Keratinocyte (primary cell): ENCODE results near the gene BAIAP2L2. TPM values are rescaled to one million over a fixed set of nuclear protein-coding genes. Genes with fewer than 3 reads are reported as not detected.

ENCODE experiments used
- DNase-seq: peaks from one replicate; pipeline ENCODE4 v3.0.0-alpha.2; 2011; ENCODE audit warnings: low read depth, missing footprints, low spot score
- FAIRE-seq: peaks from 2 replicates; lab custom pipeline; 2011; peaks lifted over from hg19 to GRCh38; lab: Jason Lieb, UNC
- H2AFZ ChIP-seq: 2 replicates; pipeline ENCODE4 v1.6.0; 2012; ENCODE audit warnings: low read length, control low read depth, inconsistent platforms; ENCODE audit not compliant: control insufficient read depth
- H3K27ac ChIP-seq: 2 replicates; pipeline ENCODE4 v1.5.1; 2011; ENCODE audit warnings: low read length; ENCODE audit not compliant: control insufficient read depth, insufficient read depth
- H3K27me3 ChIP-seq: 3 replicates; pipeline ENCODE4 v1.6.0; 2011; ENCODE audit warnings: low read length; ENCODE audit not compliant: control insufficient read depth, insufficient read depth; ENCODE audit errors: extremely low read depth
- H3K36me3 ChIP-seq, 2 experiments: 2 replicates in 1 of 2; 3 replicates in 1 of 2; pipeline ENCODE4 v1.5.1; 2011; ENCODE audit warnings: low read length in 2 of 2, mild to moderate bottlenecking in 1 of 2; ENCODE audit not compliant: control insufficient read depth in 2 of 2, insufficient read depth in 2 of 2; ENCODE audit errors: extremely low read depth in 1 of 2
- H3K4me1 ChIP-seq: 3 replicates; pipeline ENCODE4 v1.5.1; 2011; ENCODE audit warnings: low read length; ENCODE audit not compliant: control insufficient read depth, insufficient read depth; ENCODE audit errors: extremely low read depth
- H3K4me2 ChIP-seq: 3 replicates; pipeline ENCODE4 v1.6.0; 2011; ENCODE audit warnings: low read depth, low read length; ENCODE audit not compliant: control insufficient read depth, insufficient read depth; ENCODE audit errors: extremely low read depth
- H3K4me3 ChIP-seq, 3 experiments: fragments of 200-600 bp in 1 of 3; sonication (generic) in 1 of 3; 2 replicates in 2 of 3; 3 replicates in 1 of 3; pipeline ENCODE4 v1.5.1; 2011 to 2016; ENCODE audit warnings: low read length in 3 of 3, mild to moderate bottlenecking in 3 of 3, control low read depth in 2 of 3, inconsistent platforms in 1 of 3, low read depth in 1 of 3, mixed read lengths in 1 of 3, mixed run types in 1 of 3, moderate library complexity in 1 of 3; ENCODE audit not compliant: control insufficient read depth in 2 of 3, insufficient read depth in 2 of 3; ENCODE audit errors: extremely low read depth in 1 of 3
- H3K79me2 ChIP-seq: 2 replicates; pipeline ENCODE4 v1.6.0; 2012; ENCODE audit warnings: low read length; ENCODE audit not compliant: control insufficient read depth, insufficient read depth
- H3K9ac ChIP-seq: 3 replicates; pipeline ENCODE4 v1.6.0; 2011; ENCODE audit warnings: low read length; ENCODE audit not compliant: control insufficient read depth, insufficient read depth; ENCODE audit errors: extremely low read depth
- H3K9me1 ChIP-seq: 3 replicates; pipeline ENCODE4 v1.6.0; 2011; ENCODE audit warnings: low read length; ENCODE audit not compliant: control insufficient read depth, insufficient read depth; ENCODE audit errors: extremely low read depth
- H3K9me3 ChIP-seq: 2 replicates; pipeline ENCODE4 v1.5.1; 2012; ENCODE audit warnings: low read depth, low read length; ENCODE audit not compliant: control insufficient read depth
- H4K20me1 ChIP-seq: 3 replicates; pipeline ENCODE4 v1.6.0; 2011; ENCODE audit warnings: low read length; ENCODE audit not compliant: control insufficient read depth, insufficient read depth; ENCODE audit errors: extremely low read depth
- EZH2 ChIP-seq: IDR thresholded peaks from one replicate; pipeline ENCODE4 v1.6.1; 2012; ENCODE audit warnings: inconsistent platforms, mild to moderate bottlenecking, low read length, moderate library complexity
- dilution Hi-C: fragments of 300-500 bp; cut with MboI; formaldehyde crosslinking; loops from one replicate; pipeline ENCODE4 v1.7.0; 2020; ENCODE audit warnings: low sequenced_read_pairs; ENCODE audit not compliant: extremely low pct_ligation_motif_present
- polyA plus RNA-seq, 5 experiments: library from polyadenylated mRNA; depleted of rRNA in 3 of 5; stranded (reverse) in 3 of 5; stranded (forward) in 1 of 5; unstranded in 1 of 5; fragments of >200 nt; gene quantifications; 1 replicate in 1 of 5; 2 replicates in 3 of 5; 3 replicates in 1 of 5; pipeline versions ENCODE4 v1.2.1 to v1.2.3, GENCODE V29; 2011 to 2012; ENCODE audit warnings: missing spikeins in 2 of 5, low read depth in 1 of 5, low replicate concordance in 1 of 5
- TF ChIP-seq, protein P1 (sequence below), 3 experiments: IDR thresholded peaks in 1 of 3; conservative IDR thresholded peaks in 1 of 3; optimal IDR thresholded peaks in 1 of 3; 2 replicates in 2 of 3; 3 replicates in 1 of 3; pipeline versions ENCODE3 to v1.5.1; 2011; ENCODE audit warnings: low read length in 3 of 3, mild to moderate bottlenecking in 3 of 3, moderate library complexity in 2 of 3, control low read depth in 1 of 3, inconsistent platforms in 1 of 3; ENCODE audit not compliant: insufficient read depth in 2 of 3; ENCODE audit errors: extremely low read depth in 1 of 3

Gene BAIAP2L2
- polyA plus RNA-seq, 1 donor (not counting 4 experiments of a cell fraction or from before 2014, with no cell fraction given) = 2.3 TPM

GRCh38 chr22:38142606-38143005 lies 32.1 kb upstream of the BAIAP2L2 start:
- FAIRE-seq = no peak
- Histone ChIP-seq H3K9me3 (no peaks in the 10 kb centered on the region), H3K4me1 (peaks cover 18% of the 10 kb centered on the region), H3K27me3 (no peaks in the 10 kb centered on the region), H3K9ac (no peak overlapping the region), H3K9me1 (no peaks in the 10 kb centered on the region), H3K27ac (no peak overlapping the region), H3K4me3 (no peak overlapping the region), H3K4me2 (no peak overlapping the region), H4K20me1 (no peaks in the 10 kb centered on the region), H2AFZ (no peak overlapping the region), H3K79me2 (no peaks in the 10 kb centered on the region), H3K36me3 (no peaks in the 10 kb centered on the region)
- no peak for DNase-seq
- TF ChIP-seq, protein P1, sequence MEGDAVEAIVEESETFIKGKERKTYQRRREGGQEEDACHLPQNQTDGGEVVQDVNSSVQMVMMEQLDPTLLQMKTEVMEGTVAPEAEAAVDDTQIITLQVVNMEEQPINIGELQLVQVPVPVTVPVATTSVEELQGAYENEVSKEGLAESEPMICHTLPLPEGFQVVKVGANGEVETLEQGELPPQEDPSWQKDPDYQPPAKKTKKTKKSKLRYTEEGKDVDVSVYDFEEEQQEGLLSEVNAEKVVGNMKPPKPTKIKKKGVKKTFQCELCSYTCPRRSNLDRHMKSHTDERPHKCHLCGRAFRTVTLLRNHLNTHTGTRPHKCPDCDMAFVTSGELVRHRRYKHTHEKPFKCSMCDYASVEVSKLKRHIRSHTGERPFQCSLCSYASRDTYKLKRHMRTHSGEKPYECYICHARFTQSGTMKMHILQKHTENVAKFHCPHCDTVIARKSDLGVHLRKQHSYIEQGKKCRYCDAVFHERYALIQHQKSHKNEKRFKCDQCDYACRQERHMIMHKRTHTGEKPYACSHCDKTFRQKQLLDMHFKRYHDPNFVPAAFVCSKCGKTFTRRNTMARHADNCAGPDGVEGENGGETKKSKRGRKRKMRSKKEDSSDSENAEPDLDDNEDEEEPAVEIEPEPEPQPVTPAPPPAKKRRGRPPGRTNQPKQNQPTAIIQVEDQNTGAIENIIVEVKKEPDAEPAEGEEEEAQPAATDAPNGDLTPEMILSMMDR (optimal IDR thresholded peaks at IDR 0.05 in 1 of 3, IDR thresholded peaks at IDR 0.05 in 1 of 3, conservative IDR thresholded peaks at IDR 0.05 in 1 of 3; ENCODE audit: extremely low read depth in 1 of 3, insufficient read depth in 2 of 3, low read length in 3 of 3) = no peak
- TF ChIP-seq EZH2 = no peak
- dilution Hi-C loops = no loop called here

DNA sequence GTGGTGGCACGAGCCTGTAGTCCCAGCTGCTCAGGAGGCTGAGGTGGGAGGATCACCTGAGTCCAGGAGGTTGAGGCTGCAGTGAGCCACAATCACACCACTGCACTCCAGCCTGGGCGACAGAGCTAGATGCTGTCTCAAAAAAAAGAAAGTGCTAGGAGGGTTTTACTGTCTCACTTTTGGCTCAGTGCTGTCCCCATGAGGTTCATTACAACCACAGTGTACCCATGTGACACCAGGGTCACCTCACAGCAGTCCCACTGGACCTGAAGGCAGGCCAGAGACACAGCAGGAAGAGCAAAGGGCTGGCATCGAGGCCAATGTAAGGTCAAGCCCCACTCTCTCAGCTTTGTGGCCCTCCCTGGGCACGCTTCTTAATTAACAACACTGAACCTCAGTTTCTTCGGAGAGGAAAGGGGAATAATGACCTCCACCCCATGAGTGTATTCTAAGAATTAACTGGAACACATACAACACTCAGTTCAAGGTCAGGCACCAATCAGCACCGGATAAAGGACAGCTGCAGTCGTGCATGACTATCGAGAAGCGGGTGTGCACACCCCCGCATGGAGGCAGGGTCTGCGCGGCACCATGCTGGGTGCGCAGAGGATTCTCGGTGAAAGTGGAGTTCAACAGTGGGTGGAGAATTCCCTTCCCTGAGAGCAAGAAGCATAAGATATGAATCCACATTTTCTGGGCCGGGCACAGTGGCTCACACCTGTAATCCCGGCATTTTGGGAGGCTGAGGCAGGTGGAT lies 30.9 kb upstream of the BAIAP2L2 start:
- H3K4me2 ChIP-seq = no peak overlapping the region
- no peak for FAIRE-seq
- no peaks in the 10 kb centered on the region for H3K9me3 ChIP-seq
- H3K4me3 ChIP-seq = no peak overlapping the region
- H3K4me1 ChIP-seq = peaks cover 16% of the 10 kb centered on the region
- TF ChIP-seq, protein P1 (optimal IDR thresholded peaks at IDR 0.05 in 1 of 3, IDR thresholded peaks at IDR 0.05 in 1 of 3, conservative IDR thresholded peaks at IDR 0.05 in 1 of 3; ENCODE audit: extremely low read depth in 1 of 3, insufficient read depth in 2 of 3, low read length in 3 of 3) = peak in 1 of 3 experiments; percentile 15
- no peak for TF ChIP-seq EZH2
- no peaks in the 10 kb centered on the region for H3K9me1 ChIP-seq
- H3K27ac ChIP-seq = no peak overlapping the region
- H3K36me3 ChIP-seq = no peaks in the 10 kb centered on the region
- H4K20me1 ChIP-seq = no peaks in the 10 kb centered on the region
- DNase-seq = no peak
- no peaks in the 10 kb centered on the region for H3K79me2 ChIP-seq
- H3K9ac ChIP-seq = no peak overlapping the region
- H2AFZ ChIP-seq = no peak overlapping the region
- H3K27me3 ChIP-seq = no peaks in the 10 kb centered on the region
- dilution Hi-C loops = no loop called here
